GM19099 (cell line): ENCODE measurements around the gene CLEC18C.

Experiments used
- POLR2A ChIP-seq: IDR thresholded peaks from 3 replicates; pipeline ENCODE4 v1.6.1; 2011; ENCODE audit warnings: low read depth; ENCODE audit not compliant: insufficient read length; ENCODE audit errors: extremely low read depth

Gene CLEC18C

GRCh38 chr16:70163596-70163995 lies 10.0 kb upstream of the CLEC18C start:
- TF ChIP-seq POLR2A, result no peak
